ENCODE measurements around the gene SSTR3. TPM values are rescaled to one million over a fixed set of nuclear protein-coding genes. Genes with fewer than 3 reads are reported as not detected.
A peak's percentile ranks its signal among the peaks of the same experiment; 100 is the strongest.

Gene SSTR3
- total and polyA plus RNA-seq, 2 donors from 2014 or later: 0.13 to 0.56 TPM

DNA sequence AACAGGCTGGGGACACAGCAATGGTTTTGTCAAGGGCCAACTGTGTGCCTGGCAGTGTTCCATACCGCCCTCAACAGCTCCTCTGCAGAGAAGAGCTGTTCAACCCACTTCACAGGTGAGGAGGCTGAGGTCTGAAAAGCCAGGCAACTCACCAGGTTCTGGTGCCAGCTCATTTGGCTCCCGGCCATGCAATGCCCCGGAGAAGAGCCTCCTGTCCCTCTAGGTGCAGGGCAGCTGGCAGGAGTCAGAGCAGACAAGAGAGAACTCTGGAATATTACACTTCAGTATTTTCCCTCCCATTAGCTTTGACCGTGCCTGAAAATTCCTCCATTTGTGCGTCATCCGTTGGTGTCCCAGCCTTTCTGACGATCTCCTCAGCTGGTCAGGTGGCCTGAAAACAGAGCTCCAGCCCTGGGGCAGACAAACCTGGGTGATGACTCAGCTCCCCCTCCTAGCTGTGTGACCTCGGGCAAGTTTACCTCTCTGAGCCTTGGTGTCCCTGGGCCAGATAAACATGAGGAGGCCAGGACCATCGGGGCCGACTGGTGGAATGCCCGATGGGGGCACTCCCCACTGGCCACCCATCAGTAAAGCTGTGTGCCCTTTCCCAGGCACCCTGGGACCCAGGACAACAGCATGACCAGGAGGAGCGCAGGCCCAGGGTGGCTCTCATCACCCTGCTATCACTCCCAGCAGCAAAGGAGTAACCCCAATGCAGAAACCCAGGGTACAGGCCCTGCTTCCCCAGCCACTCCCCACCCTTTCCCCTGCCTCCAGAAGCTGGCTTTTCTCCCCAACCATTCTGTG is 14.6 kb downstream of the SSTR3 start:
- Histone ChIP-seq H3K27me3 (ENCODE audit: control insufficient read depth, insufficient read depth, low read length) (no peaks in the 10 kb centered on the region), H3K4me3 (ENCODE audit: low read length in 3 of 3) (peak overlapping the region in 2 of 3 donors; percentile 13 to 40), H3K27ac (ENCODE audit: low read depth in 2 of 2, low read length in 2 of 2) (peak overlapping the region; percentile 94 to 95), H3K36me3 (ENCODE audit: control insufficient read depth in 2 of 3, insufficient read depth in 3 of 3, low read length in 3 of 3) (no peaks in the 10 kb centered on the region), H3K9ac (ENCODE audit: low read length in 3 of 3) (peak overlapping the region in 1 of 3 donors; percentile 89), H3K4me1 (ENCODE audit: control insufficient read depth in 2 of 3, insufficient read depth in 2 of 3, low read depth in 1 of 3, low read length in 3 of 3) (peaks cover 0 to 34% (median 34%) of the 10 kb centered on the region in 3 donors), H3K9me3 (ENCODE audit: control insufficient read depth in 2 of 3, insufficient read depth in 1 of 3, low read length in 3 of 3) (no peaks in the 10 kb centered on the region)
- TF ChIP-seq, protein P1, sequence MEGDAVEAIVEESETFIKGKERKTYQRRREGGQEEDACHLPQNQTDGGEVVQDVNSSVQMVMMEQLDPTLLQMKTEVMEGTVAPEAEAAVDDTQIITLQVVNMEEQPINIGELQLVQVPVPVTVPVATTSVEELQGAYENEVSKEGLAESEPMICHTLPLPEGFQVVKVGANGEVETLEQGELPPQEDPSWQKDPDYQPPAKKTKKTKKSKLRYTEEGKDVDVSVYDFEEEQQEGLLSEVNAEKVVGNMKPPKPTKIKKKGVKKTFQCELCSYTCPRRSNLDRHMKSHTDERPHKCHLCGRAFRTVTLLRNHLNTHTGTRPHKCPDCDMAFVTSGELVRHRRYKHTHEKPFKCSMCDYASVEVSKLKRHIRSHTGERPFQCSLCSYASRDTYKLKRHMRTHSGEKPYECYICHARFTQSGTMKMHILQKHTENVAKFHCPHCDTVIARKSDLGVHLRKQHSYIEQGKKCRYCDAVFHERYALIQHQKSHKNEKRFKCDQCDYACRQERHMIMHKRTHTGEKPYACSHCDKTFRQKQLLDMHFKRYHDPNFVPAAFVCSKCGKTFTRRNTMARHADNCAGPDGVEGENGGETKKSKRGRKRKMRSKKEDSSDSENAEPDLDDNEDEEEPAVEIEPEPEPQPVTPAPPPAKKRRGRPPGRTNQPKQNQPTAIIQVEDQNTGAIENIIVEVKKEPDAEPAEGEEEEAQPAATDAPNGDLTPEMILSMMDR (IDR thresholded peaks at IDR 0.05; ENCODE audit: borderline replicate concordance, extremely low read depth, insufficient read depth): no peak
- FAIRE-seq (no peak), DNase-seq (peak in 2 of 5 donors; percentile 68 to 89)
- intact Hi-C loops (cut with DNase I): no loop called here

DNA sequence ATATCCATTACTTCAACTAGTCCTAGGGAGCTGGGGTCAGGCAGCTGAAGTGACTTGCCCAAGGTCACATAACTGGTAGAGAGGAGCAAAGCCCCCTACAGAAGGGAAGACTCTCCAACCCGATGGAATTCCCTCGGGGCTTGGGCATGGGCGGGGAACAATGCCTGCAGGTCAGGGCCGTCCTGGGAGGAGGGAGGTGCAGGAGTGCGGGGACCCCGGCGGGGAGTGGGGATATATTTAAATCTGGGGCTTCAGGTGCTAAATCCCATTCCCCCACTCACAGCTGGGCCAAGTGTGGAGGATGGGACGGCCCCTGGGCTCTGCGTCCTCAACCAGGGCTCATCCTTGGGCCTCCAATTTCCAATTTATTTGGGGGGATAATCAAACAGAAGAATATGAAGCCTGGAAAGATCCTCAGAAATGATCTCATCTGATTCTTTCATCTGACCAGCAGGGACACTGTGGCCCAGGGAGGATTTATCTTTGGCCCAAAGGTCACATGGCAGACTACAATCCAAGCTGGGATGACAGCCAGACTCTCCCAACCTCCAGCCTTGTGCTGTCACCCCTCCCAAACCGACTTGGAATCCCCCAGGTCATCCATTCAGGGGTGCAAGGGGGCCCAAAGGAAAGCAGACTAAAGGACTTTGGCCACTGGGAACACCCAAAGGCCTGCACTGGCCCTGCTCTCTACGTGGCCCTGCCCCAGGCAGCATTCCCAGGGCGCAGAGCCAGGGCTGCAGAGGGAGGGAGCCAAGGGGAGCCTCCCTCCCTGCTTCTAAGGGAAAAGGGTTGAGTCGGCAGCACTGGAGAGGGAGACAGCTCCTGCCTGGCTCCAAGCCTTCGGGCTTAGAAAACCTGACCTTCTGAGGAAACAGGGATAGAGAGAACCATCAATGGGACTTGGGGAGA is 15.5 kb downstream of the SSTR3 start:
- H3K4me1 ChIP-seq (ENCODE audit: control insufficient read depth in 2 of 3, insufficient read depth in 2 of 3, low read depth in 1 of 3, low read length in 3 of 3): peaks cover 0 to 34% (median 34%) of the 10 kb centered on the region in 3 donors
- FAIRE-seq: peak; percentile 17

DNA sequence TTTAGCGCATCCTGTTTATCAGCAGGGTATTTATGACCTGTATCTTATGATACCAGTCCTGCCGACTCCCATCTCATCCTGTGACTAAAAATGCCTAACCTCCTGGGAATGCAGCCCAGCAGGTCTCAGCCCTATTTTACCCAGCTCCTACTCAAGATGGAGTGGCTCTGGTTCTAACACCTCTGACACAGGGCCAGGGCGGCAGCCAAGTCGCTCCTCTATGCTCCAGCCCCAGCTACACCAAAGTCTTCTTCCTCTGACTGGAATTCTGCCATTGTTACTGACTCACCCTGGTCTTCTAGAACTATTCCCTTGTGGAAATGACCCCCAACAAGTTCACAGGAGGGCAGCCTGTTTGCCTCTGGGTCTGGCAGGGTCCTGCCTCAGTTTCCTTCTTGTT is 16.4 kb downstream of the SSTR3 start:
- intact Hi-C loops (cut with DNase I): no loop called here
- Histone ChIP-seq H3K9me3 (ENCODE audit: control insufficient read depth in 2 of 3, insufficient read depth in 1 of 3, low read length in 3 of 3) (no peaks in the 10 kb centered on the region), H3K9ac (ENCODE audit: low read length in 3 of 3) (no peak overlapping the region), H3K36me3 (ENCODE audit: control insufficient read depth in 2 of 3, insufficient read depth in 3 of 3, low read length in 3 of 3) (no peaks in the 10 kb centered on the region), H3K27ac (ENCODE audit: low read depth in 2 of 2, low read length in 2 of 2) (peak overlapping the region; percentile 94 to 95), H3K27me3 (ENCODE audit: control insufficient read depth, insufficient read depth, low read length) (no peaks in the 10 kb centered on the region), H3K4me1 (ENCODE audit: control insufficient read depth in 2 of 3, insufficient read depth in 2 of 3, low read depth in 1 of 3, low read length in 3 of 3) (peaks cover 0 to 34% (median 34%) of the 10 kb centered on the region in 3 donors), H3K4me3 (ENCODE audit: low read length in 3 of 3) (no peak overlapping the region)
- FAIRE-seq: no peak
- DNase-seq: peak in 2 of 5 donors; percentile 19 to 33
- TF ChIP-seq, protein P1 (IDR thresholded peaks at IDR 0.05; ENCODE audit: borderline replicate concordance, extremely low read depth, insufficient read depth): no peak

More for the DNA sequence above, 15.5 kb downstream of the SSTR3 start:
- Histone ChIP-seq H3K9me3 (ENCODE audit: control insufficient read depth in 2 of 3, insufficient read depth in 1 of 3, low read length in 3 of 3) (no peaks in the 10 kb centered on the region), H3K27ac (ENCODE audit: low read depth in 2 of 2, low read length in 2 of 2) (peak overlapping the region; percentile 94 to 95), H3K36me3 (ENCODE audit: control insufficient read depth in 2 of 3, insufficient read depth in 3 of 3, low read length in 3 of 3) (no peaks in the 10 kb centered on the region), H3K4me3 (ENCODE audit: low read length in 3 of 3) (no peak overlapping the region), H3K9ac (ENCODE audit: low read length in 3 of 3) (peak overlapping the region in 1 of 3 donors; percentile 89), H3K27me3 (ENCODE audit: control insufficient read depth, insufficient read depth, low read length) (no peaks in the 10 kb centered on the region)
- intact Hi-C loops (cut with DNase I): no loop called here
- DNase-seq: peak in 4 of 5 donors; percentile 38 to 96 (median 66)
- TF ChIP-seq, protein P1 (IDR thresholded peaks at IDR 0.05; ENCODE audit: borderline replicate concordance, extremely low read depth, insufficient read depth): no peak

Data from kidney (tissue), 14 donors.